NCI-H146 treated with DMSO at 0.1 percent for 48 hours (cell line): ENCODE data around the gene BCAT1.
"Not testable (repeated sequence)": the region's sequence is repeated elsewhere in the genome, so short reads cannot be mapped to it uniquely, and the experiment has no call there.

ENCODE experiments used
- DNase-seq: peaks from one replicate; lab custom pipeline; 2025; ENCODE audit not compliant: unreplicated experiment; lab: John Stamatoyannopoulos, UW

The BCAT1 gene

GRCh38 chr12:24960222-24960855 is 11.4 kb upstream of the BCAT1 start:
- DNase-seq: no peak

GRCh38 chr12:24956351-24956750 is 7.5 kb upstream of the BCAT1 start:
- DNase-seq: not testable (repeated sequence)

- no peak for DNase-seq
These were observed 7.0 kb upstream of the BCAT1 start for GRCh38 chr12:24955853-24956252.

- no peak for DNase-seq
These were observed 6.5 kb upstream of the BCAT1 start for GRCh38 chr12:24955389-24955788.

GRCh38 chr12:24954261-24954660 is 5.4 kb upstream of the BCAT1 start:
- no peak for DNase-seq

- no peak for DNase-seq
These were observed 3.5 kb upstream of the BCAT1 start for GRCh38 chr12:24952389-24952788.

GRCh38 chr12:24950231-24950834 is 1.4 kb upstream of the BCAT1 start:
- no peak for DNase-seq

GRCh38 chr12:24948420-24948756 is 513 bp downstream of the BCAT1 start:
- DNase-seq: no peak

- no peak for DNase-seq
These were observed 1.1 kb downstream of the BCAT1 start for GRCh38 chr12:24947541-24948419.

GRCh38 chr12:24945845-24946244 is 3.1 kb downstream of the BCAT1 start:
- no peak for DNase-seq

- DNase-seq: no peak
These were observed 3.9 kb downstream of the BCAT1 start for GRCh38 chr12:24945039-24945438.

- no peak for DNase-seq
These were observed 4.3 kb downstream of the BCAT1 start for GRCh38 chr12:24944601-24944975.

GRCh38 chr12:24943947-24944600 is 4.8 kb downstream of the BCAT1 start:
- DNase-seq: no peak

- DNase-seq: no peak
These were observed 8.7 kb downstream of the BCAT1 start for GRCh38 chr12:24940157-24940556.

GRCh38 chr12:24939551-24939950 is 9.3 kb downstream of the BCAT1 start:
- DNase-seq: not testable (repeated sequence)

- DNase-seq: no peak
These were observed 10.6 kb downstream of the BCAT1 start for GRCh38 chr12:24938341-24938740.

- no peak for DNase-seq
These were observed 11.2 kb downstream of the BCAT1 start for GRCh38 chr12:24937553-24938244.

GRCh38 chr12:24933694-24934407 is 15.1 kb downstream of the BCAT1 start:
- no peak for DNase-seq

GRCh38 chr12:24931666-24932405 is 17.1 kb downstream of the BCAT1 start:
- no peak for DNase-seq

GRCh38 chr12:24929953-24930352 is 18.9 kb downstream of the BCAT1 start:
- no peak for DNase-seq
